Skin of body (tissue), 2 donors: ENCODE results near the gene DOCK2. TPM values are rescaled to one million over a fixed set of nuclear protein-coding genes. Genes with fewer than 3 reads are reported as not detected.
"Not testable (repeated sequence)": the region's sequence is repeated elsewhere in the genome, so short reads cannot be mapped to it uniquely, and the experiment has no call there.

Source experiments
- DNase-seq: peaks from one replicate; lab custom pipeline; 2025; lab: John Stamatoyannopoulos, UW
- total RNA-seq: library from RNA; depleted of rRNA; stranded (reverse); fragments of >200 nt; gene quantifications from one replicate; pipeline ENCODE4 v1.2.3, GENCODE V29; 2014

Gene DOCK2
- total RNA-seq, 1 donor from 2014 or later: 20.6 TPM

DNA sequence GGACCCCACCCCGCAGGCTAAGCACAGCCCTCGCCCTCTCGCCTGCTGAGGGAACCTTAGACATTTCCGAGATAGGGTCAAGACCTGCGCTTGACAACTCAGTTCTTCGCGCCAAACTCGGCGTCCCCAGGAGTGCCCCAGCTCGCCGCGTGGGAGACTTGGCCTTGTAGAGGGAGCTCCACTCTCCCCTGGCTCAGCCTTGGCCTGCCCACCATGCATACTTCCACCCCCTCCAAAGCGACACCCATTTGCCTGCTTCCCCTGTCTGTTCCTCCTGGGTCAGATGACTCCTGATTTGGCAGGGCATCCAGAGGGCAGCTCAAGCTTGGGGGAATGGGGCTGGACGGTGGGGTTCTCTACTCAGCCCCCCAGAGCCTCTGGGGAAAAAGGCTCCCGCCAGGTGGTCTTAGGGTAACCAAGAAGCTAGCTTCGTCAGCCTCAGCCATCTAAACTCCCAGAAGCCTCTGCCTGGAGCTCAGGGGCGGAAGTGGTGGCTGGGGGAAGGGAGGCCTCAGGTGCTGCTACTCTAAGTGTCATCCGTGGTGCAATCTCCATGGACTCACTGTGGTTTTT is 560 bp downstream of the DOCK2 start:
- DNase-seq: no peak

GRCh38 chr5:169641253-169641652 is 4.2 kb downstream of the DOCK2 start:
- DNase-seq: no peak

DNA sequence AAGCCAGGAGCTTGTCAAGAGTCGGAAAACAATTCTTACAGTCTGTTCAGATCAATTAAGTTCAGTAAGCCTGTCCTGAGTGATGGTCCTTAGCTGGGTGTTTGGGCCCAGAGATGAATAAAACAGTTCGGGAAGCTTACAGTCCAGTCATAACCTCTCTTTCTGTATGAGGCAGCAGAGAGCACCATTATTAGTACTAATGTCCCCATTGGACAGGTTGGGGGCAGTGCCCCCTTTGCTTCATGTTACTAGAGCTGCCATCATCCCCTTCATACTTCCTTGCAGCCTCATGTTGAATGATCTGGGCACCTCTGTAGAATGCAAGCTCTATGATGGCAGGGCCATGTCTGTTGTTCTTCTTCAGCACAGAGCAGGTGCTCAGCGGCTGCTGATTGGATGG is 9.8 kb downstream of the DOCK2 start:
- DNase-seq: no peak

DNA sequence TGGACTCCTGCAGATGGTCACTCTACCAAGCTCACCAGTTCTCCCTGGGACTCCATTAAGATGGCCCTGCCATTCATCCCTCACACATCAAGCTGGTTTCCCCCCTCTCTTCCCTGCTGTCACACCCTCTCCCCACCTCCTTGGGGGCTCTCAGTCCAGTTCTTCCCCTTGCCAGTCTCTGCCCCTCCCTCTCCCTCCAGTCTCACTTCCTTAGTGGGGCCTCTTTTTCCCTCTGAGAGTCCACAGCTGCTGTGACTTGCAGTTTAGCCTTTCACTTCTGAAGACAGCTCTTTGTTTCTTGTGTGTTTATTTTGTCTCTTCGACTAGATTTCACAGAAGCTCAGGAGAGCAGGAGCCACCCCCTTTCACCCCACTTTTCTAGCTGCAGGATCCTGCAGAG is 10.5 kb downstream of the DOCK2 start:
- DNase-seq: no peak

DNA sequence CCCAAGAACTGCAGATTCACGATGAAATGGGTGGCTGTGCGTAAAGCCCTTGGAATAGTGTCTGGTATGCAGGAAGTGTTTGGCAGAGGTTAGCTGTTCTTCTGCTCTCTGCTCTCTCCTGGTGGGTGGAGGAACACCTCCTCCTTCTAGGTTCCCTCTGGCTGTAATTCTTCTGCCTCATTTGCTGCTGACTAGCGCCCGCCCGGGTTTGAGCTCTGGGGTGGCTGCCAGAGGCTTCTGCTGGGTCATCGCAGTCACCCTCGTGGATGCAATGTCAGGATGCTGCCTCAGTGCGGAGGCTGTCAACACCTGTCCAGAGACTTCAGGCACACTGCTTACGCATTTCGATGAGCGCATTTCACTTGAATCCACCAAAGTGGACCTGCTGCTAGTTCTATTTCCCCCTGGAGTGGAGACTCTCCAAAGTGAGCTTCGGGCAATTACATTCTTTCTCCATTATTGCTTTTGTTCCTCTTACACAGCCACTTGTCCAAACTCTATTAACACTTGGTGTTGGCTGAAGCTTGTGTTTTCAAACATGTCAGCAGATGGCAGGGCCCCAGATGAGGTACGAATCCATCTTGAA is 11.7 kb downstream of the DOCK2 start:
- no peak for DNase-seq

DNA sequence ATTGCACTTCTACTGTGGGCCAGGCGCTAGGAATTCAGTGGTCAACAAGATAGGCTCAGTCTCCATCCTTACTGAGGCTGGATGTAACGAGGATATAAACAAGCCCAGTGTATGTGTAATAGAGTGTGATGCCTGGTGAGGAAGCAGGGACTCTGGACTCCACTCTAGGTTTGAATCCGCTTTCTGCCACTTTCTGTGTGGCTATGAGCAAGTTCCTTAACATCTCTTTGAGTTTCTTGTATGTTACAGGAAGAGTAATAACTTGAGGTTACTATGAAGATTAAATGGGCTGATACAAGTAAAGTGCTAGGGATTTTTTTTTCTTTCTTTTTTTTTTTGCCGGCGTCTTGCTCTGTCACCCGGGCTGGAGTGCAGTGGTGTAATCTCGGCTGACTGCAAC is 12.4 kb downstream of the DOCK2 start:
- DNase-seq: no peak

- DNase-seq: no peak
These were observed 13.7 kb downstream of the DOCK2 start for GRCh38 chr5:169650701-169651331.

GRCh38 chr5:169651526-169651925 is 14.5 kb downstream of the DOCK2 start:
- DNase-seq: no peak

DNA sequence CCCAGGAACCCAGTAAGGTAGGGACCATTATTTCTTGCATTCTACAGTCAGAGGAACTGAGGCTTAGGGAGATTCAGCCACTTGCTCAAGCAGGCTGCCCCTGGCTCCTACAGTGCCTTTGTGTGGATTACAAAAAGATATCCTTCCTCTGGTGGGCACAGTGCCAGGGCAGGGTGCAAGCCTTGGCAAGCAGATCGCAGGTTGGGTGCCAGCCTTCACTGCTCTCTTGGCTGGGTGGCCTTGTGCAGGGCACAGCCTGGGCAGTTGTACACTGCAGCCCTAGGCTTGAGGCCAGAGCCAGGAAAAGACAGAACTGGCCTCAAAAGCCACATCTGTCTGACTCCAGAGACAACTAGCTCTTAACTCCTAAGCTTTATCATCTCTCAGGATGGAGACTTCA is 15.0 kb downstream of the DOCK2 start:
- DNase-seq: no peak

GRCh38 chr5:169653091-169653490 is 16.0 kb downstream of the DOCK2 start:
- DNase-seq: no peak

DNA sequence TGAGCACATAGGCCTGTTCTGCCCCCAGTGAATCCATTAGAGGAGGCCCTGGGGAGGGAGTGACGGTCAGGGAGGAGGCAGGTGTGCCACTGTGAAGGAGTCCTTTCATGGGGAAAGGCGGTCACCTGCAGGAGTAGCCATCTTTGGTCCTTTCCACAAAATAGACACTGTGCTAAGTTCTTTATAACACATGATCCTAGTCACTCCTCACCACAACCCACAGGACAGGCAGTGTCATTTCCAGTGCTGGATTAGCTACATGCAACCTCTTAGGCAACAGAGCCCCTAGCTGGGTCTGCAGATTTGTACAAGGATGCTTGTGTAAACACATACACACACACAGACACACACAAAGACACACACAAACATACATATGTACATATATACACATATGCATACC is 18.3 kb downstream of the DOCK2 start:
- no peak for DNase-seq

DNA sequence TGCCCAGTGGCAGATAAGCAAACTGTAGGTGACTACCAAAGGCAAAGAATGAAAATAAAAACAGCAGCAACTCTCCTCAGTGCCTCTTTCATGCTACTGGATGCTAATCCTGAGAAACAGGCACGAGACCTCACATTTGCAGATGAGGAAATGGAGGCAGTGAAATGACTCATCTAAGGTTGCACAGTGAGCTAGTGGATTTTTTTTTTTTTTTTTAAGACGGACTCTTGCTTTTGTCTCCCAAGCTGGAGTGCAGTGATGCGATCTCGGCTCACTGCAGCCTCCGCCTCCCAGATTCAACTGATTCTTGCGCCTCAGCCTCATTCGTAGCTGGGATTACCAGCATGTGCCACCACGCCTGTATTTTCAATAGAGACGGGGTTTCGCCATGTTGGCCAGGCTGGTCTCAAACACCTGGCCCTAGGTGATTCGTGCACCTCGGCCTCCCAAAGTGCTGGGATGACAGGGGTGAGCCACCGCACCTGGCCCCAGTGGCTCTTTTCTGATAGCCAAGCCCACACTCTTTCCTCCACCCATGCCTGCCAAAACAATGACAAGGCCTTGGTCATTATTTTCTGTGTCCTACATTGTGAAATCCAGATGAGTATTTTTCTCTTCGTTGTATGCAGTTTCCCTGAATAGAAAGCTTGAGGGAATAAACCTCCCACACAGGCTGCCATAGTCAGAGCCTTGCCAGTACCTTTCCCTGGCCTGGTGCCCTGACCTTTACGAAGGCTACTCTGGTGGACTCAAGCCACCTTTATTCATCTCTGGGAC is 19.2 kb downstream of the DOCK2 start:
- DNase-seq: no peak

GRCh38 chr5:169657127-169657526 is 20.1 kb downstream of the DOCK2 start:
- DNase-seq: no peak

DNA sequence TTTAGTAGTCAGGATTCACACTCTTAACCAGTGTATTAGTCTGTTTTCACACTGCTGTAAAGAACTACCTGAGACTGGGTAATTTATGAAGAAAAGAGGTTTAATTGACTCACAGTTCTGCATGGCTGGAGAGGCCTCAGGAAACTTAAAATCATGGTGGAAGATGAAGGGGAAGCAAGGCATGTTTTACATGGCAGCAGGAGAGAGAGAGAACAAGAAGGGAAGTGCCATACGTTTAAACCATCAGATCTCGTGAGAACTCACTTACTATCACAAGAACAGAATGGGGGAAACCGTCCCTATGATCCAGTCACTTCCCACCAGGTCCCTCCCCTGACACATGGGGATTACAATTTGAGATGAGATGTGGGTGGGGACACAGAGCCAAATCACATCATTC is 25.4 kb downstream of the DOCK2 start:
- DNase-seq: not testable (repeated sequence)

DNA sequence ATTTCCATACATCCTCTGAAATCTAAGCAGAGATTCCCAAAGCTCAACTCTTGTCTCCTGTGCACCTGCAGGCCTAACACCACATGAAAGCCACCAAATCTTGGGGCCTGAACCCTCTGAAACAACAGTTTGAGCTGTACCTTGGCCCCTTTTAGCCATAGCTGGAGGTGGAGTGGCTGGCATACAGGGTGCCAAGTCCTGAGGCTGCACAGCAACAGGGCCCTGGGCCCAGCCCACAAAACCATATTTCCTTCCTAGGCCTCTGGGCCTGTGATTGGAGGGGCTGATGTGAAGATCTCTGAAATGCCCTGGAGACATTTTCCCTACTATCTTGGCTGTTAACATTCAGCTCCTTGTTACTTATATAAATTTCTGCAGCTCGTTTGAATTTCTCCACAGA is 26.5 kb downstream of the DOCK2 start:
- DNase-seq: no peak

GRCh38 chr5:169666365-169666764 is 29.3 kb downstream of the DOCK2 start:
- no peak for DNase-seq

DNA sequence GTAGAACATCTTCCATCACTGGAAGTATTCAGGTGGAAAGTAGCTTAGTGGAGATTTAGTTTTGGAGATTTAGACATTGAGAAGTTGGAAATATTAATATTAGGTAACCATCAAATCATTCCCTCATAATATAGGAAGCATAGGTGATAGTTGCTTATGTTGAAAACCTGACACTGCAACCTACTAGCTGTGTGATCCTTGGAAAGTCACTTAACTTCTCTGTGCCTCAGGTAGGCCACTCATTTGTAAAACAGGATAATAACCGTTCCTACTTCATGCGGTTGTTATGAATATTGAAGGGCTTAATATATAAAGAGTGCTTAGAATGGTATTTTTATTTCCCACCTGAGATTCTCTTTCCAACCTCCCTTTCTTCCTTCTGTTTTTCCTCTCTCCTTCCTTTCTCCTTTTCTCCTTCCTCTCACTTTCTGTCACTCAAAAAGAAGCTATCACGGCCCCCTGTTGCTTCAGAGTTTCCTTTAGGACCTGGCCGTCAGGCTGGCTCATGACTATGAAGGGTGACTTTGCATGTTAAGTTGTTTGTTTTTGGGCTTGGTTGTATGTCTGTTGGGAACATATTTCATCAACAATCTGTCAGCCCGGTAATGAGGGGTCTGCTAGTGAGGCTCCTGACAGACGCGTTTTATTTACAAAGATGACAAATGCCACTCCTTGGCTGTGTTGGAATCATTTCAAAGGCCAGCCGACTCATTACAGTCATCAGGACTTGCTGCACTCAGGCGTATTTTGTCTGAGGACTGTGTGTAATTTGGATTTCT is 31.0 kb downstream of the DOCK2 start:
- DNase-seq: no peak

DNA sequence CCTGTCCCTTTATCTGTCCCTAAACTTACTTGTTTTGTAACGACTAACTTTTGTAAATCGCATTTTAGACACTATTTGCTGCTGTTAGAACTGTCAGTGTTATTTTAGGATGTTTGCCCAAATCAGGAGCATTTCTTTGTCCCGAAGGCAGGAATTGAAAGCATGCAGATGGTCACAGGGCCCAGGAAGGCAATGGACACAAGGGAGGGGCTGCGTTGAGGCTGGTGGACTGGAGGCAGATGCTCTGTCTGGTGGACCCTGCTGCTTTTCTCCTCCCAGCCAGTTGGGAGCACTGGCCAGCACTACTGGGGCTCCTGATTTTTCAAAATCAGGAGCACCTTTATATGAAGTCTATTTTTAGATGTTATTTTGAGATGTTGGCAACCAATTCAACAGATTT is 31.7 kb downstream of the DOCK2 start:
- no peak for DNase-seq

- DNase-seq: no peak
These were observed 33.9 kb downstream of the DOCK2 start for GRCh38 chr5:169670769-169671525.

- no peak for DNase-seq
These were observed 45.0 kb downstream of the DOCK2 start for GRCh38 chr5:169682026-169682425.

DNA sequence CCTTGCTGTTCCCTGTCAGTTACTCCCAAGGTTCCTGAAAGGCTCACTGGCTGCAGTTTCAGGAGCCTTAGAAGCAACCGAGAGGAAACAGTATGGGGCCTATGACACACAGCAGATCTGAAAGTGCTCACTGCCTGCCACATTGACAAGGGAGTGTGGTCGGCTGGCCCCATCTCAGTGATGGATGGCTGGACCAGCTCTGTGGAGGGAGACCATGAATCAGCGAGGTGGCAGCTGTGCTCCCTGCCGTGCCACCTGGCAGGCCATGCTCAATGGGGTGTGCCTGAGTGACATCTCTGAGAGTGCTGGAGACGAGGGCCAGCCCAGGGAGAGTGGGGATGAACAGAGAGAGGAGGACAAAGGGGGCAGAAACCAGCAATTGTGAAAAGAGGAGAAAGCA is 49.1 kb downstream of the DOCK2 start:
- no peak for DNase-seq
